ENCODE data around the gene COX7A2L.

DNA sequence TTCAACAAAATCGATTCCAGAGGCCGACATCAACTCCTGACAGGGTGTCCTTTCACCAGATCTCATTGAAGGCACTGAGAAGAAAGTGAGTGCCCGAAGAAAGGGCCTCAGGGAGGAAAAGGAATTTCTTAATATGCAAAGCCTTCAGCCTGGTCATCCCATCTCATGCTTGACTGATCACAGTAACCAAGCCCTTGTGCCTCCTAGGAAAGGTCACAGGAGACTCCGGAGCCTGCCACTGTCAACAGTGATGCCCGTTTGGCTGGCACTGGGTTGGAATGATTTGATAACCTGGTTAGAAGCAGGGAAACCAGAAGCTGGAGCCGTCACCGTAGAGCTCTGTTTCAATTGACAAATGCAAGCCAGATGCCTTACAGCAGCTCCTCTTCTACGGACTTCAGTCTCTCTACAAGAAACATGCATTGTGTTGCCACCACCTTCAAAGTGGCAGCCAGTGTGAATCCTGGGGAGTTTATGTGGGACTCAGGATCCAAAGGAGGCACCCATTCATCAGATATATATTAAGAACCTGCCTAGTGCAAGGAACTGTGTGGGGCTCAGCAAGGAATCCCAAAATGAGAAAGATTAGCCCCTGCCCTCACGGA, 24.6 kb downstream of the COX7A2L start:
- TF ChIP-seq POLR2AphosphoS5 (IDR thresholded peaks at IDR 0.05; ENCODE audit: borderline replicate concordance, low read depth, low read length) (no peak), EZH2 (IDR thresholded peaks at IDR 0.05) (no peak), FOXP2 (optimal IDR thresholded peaks at IDR 0.05; ENCODE audit: control extremely low read depth, extremely low read length, insufficient read depth) (no peak)

All from SK-N-MC (cell line).